HG03342 (cell line): ENCODE measurements around the gene SH3GL3.

Experiments
- ATAC-seq: cut with Tn5 transposase; IDR thresholded peaks from one replicate; pipeline ENCODE4 v1.9.1; 2021; ENCODE audit warnings: mild to moderate bottlenecking, moderate library complexity; ENCODE audit not compliant: unreplicated experiment

SH3GL3 gene

GRCh38 chr15:83561661-83562060 is 114.5 kb downstream of the SH3GL3 start:
- no peak for ATAC-seq

- ATAC-seq: no peak
Observed at GRCh38 chr15:83565138-83565537, 118.0 kb downstream of the SH3GL3 start.

- no peak for ATAC-seq
Observed at GRCh38 chr15:83565553-83566159, 118.5 kb downstream of the SH3GL3 start.

- no peak for ATAC-seq
Observed at GRCh38 chr15:83567318-83567717, 120.2 kb downstream of the SH3GL3 start.

GRCh38 chr15:83569341-83569740 is 122.2 kb downstream of the SH3GL3 start:
- no peak for ATAC-seq

DNA sequence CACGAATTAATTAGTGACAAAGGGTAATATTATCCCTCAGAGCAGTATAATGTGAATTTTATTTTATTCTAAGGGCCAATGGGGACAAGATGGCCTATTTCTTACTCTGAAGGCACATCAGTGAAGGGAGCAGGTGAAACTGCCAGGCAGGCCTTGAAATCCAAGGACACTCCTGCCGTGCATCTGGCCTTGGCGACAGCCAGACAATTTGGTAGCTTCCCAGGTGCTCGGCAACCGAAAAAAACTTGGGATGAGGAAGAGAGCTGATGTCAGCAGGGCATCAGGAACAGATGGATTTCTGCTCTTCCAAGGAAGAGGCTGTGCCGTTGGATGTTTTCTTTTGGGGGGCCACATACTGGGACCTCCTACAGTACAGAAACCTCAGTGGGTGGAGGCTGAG is 123.6 kb downstream of the SH3GL3 start:
- ATAC-seq: no peak

GRCh38 chr15:83571820-83572707 is 124.9 kb downstream of the SH3GL3 start:
- no peak for ATAC-seq

- no peak for ATAC-seq
Observed at GRCh38 chr15:83574345-83574744, 127.2 kb downstream of the SH3GL3 start.

DNA sequence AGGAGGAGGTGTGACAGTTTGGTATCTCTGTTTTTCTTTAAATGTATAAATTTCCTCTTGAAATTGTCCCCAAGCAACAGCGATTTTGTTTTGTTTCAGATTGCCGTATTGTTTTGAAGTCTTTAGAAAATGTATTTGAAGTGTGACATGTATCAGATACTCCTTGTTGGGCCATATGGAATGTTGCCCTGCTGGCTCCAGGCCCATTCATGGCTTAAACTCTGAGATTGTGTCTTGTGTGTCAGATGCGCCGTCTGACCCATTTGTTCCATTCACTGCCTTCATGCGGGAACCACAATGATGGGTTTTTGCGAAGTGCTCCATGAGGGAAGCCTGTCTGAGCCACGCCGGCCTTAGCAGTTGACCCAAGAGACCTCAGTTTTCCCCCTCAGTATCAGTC is 131.6 kb downstream of the SH3GL3 start:
- ATAC-seq: no peak

GRCh38 chr15:83581381-83581780 is 134.2 kb downstream of the SH3GL3 start:
- no peak for ATAC-seq

DNA sequence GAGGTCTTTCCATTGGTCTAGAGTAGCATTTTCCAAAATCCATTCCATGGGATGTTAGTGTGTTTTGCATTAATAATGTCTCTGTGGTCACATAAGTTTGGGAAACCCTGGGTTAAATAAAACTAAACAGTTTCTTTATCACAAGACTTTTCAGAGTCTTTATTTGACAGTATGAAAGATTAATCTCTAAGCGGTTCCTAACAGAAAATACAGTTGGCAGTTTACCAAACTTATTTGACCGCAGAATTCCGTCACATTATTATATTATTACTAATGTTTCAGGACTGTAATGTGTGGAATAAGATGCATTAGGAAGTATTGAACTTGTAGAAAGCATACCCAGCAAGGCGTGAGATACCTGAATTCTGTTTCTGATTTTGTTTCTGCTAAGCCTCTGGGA is 135.2 kb downstream of the SH3GL3 start:
- no peak for ATAC-seq

GRCh38 chr15:83585601-83586335 is 138.6 kb downstream of the SH3GL3 start:
- ATAC-seq: no peak

GRCh38 chr15:83587091-83587490 is 139.9 kb downstream of the SH3GL3 start:
- no peak for ATAC-seq

DNA sequence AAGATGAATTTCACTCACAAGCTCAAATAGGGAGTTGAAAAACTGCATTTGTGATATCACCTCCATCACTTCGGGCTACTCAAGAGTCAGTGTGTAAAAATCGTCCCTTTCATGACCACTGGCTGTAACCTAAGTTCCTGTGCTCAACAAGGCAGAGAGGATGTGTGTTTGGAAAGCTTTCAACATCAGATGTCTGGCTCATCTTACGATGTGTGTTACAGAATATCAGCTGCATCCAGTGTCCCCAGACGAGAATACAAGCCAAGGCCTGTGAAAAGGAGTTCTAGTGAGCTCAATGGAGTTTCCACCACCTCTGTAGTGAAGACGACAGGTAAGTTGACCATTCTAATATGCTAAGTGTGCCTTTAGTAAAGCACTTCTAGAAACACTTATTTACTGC is 141.3 kb downstream of the SH3GL3 start:
- ATAC-seq: no peak

DNA sequence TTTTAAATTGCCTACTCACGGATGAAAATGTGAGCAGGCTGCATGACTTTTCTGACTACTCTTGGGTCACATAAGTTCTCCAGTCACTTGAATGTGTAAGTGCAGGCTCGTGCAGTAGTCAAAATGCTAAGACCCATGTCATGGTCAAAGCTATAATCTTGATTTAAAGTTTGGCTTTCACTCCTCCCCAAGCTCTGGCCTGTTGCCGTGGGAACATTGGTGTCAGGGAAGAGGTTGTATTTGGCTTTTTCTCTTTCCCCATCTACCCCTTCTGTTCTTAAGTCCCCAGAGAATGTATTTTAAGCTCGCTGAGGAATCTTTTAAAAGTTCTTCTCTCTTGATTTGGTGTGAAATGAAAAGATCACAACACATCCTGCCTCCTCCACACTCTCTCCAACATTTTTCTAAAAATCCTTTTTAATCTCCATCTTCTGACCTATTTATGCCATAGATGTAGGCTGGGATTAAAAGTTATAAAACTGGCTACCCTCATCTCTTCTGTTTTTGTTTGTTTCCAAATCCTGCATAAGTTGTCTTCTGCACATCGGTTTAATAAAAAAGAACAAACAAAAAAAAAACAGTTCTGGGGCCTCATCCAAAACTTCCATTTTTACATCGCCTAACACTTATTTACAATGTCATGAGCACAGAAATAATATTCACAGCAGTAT is 145.4 kb downstream of the SH3GL3 start:
- ATAC-seq: no peak

DNA sequence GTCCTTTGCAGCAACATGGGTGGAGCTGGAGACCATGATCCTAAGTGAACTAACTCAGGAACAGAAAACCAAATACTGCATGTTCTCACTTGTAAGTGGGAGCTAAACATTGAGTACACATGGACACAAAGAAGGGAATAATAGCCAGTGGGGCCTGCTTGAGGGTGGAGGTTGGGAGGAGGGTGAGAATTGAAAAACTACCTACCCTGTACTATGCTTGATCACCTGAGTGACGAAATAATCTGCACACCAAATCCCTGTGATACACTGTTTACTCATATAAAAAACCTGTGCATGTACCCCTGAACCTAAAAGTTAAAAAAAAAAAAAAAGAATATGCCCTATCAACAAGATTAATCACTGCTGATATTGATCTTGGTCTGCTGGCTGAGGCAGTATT is 148.1 kb downstream of the SH3GL3 start:
- ATAC-seq: no peak

DNA sequence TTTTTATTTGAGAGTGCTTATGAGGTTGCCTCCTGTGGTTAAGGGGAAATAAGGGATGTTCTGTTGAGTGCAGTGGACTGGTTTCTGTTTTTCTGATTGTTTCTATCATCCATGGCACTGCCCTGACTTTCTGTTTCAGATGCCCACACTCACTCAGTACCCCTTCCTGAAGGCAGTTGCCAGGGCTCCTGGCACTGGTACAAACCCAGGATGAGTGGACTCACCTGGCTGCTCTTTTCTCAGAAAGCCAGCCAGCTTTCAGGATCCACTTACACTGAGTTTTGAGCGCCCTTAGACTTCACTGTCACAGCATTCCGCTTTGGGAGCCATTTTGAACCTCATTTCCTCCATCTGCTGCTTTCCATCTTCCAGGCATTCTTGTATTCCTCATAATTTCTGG is 150.9 kb downstream of the SH3GL3 start:
- ATAC-seq: no peak

DNA sequence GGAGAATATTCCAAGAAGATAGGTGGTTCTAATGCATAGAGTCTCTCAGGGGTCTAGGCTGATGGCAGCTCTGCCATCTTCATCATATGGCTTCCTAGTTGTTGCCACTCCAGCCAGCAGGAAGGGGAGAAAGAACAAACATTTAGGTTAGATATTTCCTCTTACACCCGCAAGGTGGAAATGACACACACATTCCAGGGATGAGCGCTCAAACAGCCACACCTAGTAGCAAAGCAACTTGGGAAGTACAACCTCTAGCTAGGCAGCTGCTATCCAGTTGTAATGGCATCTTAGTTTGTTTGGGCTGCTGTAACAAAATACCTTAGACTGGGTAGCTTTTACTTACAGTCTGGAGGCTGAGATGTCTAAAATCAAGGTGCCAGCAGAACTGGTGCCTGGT is 154.9 kb downstream of the SH3GL3 start:
- ATAC-seq: no peak

GRCh38 chr15:83604549-83604948 is 157.4 kb downstream of the SH3GL3 start:
- ATAC-seq: no peak

- ATAC-seq: no peak
Observed at GRCh38 chr15:83605111-83605945, 158.2 kb downstream of the SH3GL3 start.
